ENCODE results near the gene SERPINC1.
"Not testable (repeated sequence)": the region's sequence is repeated elsewhere in the genome, so short reads cannot be mapped to it uniquely, and the experiment has no call there.

Gene SERPINC1

GRCh38 chr1:173889885-173890284 lies 27.2 kb downstream of the SERPINC1 start:
- no peak for DNase-seq

DNA sequence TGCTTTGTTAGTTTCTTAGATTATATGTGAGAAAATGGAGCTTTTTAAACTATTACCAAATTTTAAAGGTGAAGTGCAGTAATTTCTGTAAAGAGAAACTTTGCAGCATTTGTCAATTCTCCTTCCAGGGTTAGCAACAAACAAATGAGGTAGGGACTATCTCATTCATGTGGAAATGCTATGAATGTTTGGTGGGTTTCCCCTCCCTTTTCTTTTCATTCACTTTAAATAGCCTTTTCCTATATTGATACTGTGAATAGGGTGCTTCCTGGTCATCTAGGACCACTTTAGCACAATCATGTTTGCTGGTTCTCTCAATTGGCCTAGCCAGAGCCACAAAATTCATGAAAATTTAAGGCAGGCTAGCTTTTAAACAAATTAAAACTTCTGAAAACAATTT lies 28.4 kb downstream of the SERPINC1 start:
- DNase-seq = no peak

DNA sequence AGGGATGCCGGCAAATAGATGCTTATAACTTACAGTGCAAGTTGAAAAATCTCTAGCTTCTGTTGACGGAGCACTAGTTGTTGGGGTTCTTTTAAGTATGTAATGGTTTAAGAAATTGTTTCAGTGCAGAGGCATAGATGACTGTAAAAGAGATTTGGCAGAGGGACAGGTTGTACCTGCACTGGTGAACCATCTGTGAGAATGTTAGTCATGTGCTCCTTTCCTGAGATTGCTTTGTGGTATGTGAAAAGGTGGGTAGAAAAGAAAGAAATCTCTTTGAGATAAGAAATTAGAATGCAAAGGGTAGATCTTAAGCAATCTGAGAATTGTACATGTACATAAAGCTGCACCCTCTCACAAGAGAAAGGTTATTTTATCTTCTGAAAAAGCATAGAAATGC lies 29.5 kb downstream of the SERPINC1 start:
- DNase-seq = no peak

DNA sequence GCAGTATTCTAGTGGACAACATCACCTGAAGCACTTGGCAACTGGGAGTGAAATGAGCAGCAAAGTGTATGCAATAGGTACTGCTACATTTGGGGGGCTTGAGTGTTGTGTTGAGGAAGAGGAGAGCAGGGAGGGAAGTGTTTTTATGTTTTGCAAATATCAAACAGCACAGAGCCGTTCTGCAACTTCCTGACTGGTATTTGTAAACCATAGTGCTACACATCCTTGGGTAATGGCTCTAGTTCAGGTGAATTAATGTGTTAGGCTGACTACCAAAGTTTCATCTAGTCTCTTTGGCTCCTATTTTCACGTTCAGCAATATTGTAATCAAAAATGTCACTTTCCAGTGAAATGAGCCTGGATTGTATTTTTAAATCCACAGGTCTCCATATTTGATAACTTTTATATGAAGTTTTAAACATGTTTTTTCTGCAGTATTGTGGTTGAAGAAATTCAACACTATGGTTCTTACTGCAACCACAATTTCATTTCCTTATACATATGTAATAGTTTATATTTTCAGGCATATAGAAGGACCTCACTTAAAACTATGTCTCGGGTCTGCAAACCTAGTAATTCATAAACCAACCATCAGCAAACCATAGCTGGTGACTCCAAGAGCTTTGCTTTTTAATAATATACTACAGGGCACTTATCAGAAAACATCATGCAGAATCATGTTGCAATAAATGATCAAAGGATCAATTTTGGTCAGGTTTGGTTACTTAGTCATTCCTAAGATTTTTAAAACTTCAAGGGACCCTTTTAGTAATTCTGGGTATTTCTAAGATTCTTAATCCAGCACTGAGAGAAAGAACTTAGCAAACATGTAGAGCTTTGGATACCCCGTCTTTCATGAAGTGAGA lies 30.1 kb downstream of the SERPINC1 start:
- no peak for DNase-seq

- DNase-seq = no peak
These were observed 32.4 kb downstream of the SERPINC1 start for GRCh38 chr1:173884701-173885100.

- not testable (repeated sequence) for DNase-seq
These were observed 36.0 kb downstream of the SERPINC1 start for GRCh38 chr1:173881117-173881516.

DNA sequence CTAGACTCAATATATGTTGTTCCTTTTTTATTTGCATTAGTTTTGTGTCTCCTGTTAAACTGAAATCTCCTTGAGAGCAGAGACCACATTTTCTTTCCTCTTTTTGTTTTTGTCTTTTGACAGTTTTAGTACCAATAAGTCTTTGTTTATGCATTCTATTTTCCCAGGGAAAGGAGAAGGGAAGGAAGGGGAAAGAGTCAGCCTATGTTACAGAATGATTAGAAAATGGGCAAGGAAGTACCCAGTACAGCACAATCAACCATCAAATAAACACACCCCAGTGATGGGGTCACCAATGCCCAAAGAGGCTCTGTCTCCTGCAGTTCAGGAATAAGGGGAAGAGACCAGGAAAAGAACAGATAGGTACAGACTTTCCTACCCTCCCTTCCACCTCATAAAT lies 38.9 kb downstream of the SERPINC1 start:
- DNase-seq = no peak

- DNase-seq = no peak
These were observed 40.4 kb downstream of the SERPINC1 start for GRCh38 chr1:173876732-173877131.

DNA sequence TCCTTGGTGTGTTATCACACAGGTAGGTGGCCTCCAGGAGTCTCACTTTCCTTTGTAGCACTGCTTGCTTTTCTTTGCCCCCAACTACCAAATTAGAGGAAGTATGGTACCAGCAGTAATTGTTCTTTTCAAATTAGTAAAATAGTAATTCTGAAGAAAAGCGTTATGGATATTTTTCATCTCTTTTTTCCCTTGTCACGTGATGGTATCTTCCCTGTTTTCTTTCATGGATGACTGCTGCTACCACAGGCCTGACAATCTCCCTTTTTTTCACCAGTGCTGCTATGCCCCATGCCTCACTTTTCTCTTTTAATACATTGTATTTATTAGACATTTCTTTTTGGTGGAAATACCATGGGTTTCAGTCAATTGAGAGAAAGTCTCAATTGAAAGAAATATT lies 45.6 kb downstream of the SERPINC1 start:
- DNase-seq = no peak

DNA sequence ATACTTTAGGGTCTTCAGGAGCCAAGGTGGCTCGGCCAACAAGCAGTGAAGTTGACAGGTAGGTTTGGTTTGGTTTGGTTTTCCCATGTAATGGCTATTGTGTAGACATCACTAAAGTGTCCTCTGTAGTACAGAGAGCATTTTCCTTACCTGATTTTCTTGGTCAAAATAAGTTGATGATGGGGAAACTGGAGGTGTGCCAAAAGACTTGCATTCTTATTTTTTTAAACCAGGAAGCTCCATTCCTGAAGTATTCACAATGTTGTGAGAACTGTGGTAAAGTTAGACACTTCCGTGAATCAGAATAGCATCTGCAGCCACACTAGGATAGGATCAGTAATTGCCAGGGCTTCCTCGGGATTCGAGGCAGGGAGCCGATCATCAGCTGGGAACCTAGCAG lies 46.0 kb downstream of the SERPINC1 start:
- DNase-seq = no peak

GRCh38 chr1:173870252-173871075 lies 46.7 kb downstream of the SERPINC1 start:
- no peak for DNase-seq

- no peak for DNase-seq
These were observed 48.1 kb downstream of the SERPINC1 start for GRCh38 chr1:173869021-173869359.

DNA sequence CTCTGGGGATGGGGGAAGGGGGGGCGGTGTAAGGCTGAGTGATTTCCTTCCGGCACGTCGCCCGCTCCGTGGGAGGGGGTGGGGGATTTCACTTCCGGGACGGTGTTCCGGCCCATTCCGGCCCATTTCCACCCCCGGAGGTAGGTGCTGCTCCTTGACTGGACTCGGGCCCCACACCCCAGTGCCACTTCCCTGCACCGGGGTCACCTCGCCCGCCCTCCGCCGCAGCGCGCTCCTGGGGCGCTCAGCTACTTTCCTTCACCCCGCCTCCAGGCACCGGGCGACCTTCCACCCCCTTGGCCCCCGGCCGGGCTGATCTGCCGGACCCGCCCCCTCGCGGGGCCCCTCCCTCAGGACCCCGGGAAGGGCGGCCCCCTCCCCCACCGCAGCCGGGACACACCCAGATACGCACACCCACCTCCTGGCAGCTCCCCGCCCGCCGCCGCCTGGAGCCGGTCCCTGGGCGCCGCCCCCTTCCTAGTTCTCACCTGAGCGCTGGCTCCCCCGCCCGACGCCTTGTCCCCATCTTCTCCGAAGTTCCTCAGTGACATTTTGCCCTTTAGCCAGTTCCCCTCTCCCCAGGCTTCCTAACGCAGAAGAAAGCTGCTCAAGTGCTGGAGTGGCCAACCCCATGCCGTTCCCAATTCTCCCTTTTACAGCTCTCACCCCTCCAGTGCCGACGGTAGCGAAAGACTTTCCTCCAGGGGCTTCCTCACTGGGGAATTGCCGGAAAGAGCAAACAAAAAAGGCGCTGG lies 48.7 kb downstream of the SERPINC1 start, which contains the start of gene ZBTB37:
TSS of gene ZBTB37 (plus strand) at position 115 of the 755 bp plus-strand sequence. CDS start 1,846 bp downstream, outside the sequence.
- DNase-seq = peak; percentile 93

DNA sequence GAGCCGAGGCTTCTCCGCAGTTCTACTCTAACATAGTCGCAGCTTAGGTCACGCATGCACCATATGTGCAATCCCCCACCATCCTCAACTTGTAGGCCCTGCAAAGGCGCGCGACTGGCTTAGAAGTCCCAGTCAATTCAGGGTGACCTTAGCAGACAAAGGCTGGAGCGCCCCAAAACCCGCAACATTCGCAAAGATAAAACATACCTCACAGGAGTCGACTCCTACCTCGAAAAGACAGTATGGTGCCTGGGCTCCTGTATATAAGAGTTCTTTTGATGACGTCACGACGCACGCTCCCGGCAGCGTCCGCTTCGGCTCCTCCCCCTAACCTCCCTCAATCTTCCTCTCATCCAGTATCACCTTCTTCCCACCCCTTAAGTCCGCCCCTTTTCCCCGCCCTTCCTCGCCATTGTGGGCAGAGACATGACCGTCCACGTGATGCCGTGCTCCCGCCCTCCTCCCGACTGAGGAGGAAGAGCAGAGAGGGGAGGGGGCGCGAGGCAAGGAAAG lies 49.3 kb downstream of the SERPINC1 start, which contains the start of gene GAS5:
TSS of gene GAS5 (minus strand) at position 237 of the 513 bp plus-strand sequence.
- peak; percentile 99 for DNase-seq

DNA sequence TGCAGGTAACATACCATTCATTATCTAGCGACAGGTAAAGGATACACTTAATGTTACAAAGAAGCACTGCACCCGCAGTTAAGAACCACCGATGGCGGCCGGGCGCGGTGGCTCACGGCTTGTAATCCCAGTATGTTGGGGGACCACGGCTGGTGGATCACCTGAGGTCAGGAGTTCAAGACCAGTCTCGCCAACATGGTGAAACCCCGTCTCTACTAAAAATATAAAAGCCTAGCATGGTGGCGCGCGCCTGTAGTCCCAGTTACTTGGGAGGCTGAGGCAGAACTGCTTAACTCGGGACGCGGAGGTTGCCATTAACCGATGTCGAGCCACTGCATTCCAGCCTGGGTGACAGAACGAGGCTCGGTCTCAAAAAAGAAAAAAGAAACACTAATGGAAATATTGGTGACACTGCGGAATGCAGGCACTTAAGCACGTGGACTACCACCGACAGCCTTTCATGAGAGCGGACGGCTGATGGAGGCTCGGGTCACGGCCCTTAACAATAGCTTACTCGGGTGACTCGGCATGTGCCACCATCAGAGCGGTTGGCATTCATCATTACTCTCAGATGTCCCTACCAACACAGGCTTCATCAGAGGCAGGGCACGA lies 49.9 kb downstream of the SERPINC1 start:
- peak; percentile 40 for DNase-seq

GRCh38 chr1:173866413-173867115 lies 50.6 kb downstream of the SERPINC1 start:
- DNase-seq = no peak

- no peak for DNase-seq
These were observed 51.5 kb downstream of the SERPINC1 start for GRCh38 chr1:173865468-173866164.

- no peak for DNase-seq
These were observed 52.8 kb downstream of the SERPINC1 start for GRCh38 chr1:173864179-173864867.

- no peak for DNase-seq
These were observed 53.6 kb downstream of the SERPINC1 start for GRCh38 chr1:173863224-173864161.
